HEK293 (cell line): ENCODE data around the gene THEM4.

ENCODE experiments used
- CTCF ChIA-PET: fragments of 350-600 bp; formaldehyde crosslinking; extraction: SDS; loops from one replicate; lab custom pipeline; 2021; ENCODE audit warnings: antibody characterized with exemption; lab: Yijun Ruan, JAX
- POLR2A ChIA-PET: fragments of 300-600 bp; formaldehyde crosslinking; extraction: SDS; loops from one replicate; lab custom pipeline; 2020; ENCODE audit warnings: antibody characterized with exemption, inconsistent platforms; lab: Yijun Ruan, JAX
- H3K27ac ChIP-seq: fragments of 200-500 bp; sonication (Bioruptor generic); 2 replicates; pipeline ENCODE4 v1.5.1; 2014; ENCODE audit warnings: low read depth, low read length, control low read depth, inconsistent platforms; ENCODE audit errors: extremely low read depth
- H3K36me3 ChIP-seq, 2 experiments: fragments of 200-500 bp in 1 of 2; sonication (Bioruptor generic) in 1 of 2; 1 replicate in 1 of 2; 2 replicates in 1 of 2; pipeline ENCODE4 v1.5.1; 2014 to 2017; ENCODE audit warnings: inconsistent platforms in 2 of 2, low read length in 2 of 2; ENCODE audit not compliant: control insufficient read depth in 2 of 2, insufficient read depth in 1 of 2
- H3K4me1 ChIP-seq: fragments of 200-500 bp; sonication (Bioruptor generic); 2 replicates; pipeline ENCODE4 v1.5.1; 2014; ENCODE audit warnings: mild to moderate bottlenecking, low read length, inconsistent platforms; ENCODE audit not compliant: control insufficient read depth, insufficient read depth
- H3K4me3 ChIP-seq: 2 replicates; pipeline ENCODE4 v1.5.1; 2011; ENCODE audit warnings: low read depth, mild to moderate bottlenecking, control low read depth, low read length, moderate library complexity
- H3K9me3 ChIP-seq: fragments of 200-500 bp; sonication (Bioruptor generic); 2 replicates; pipeline ENCODE4 v1.5.1; 2014; ENCODE audit warnings: low read depth, low read length, inconsistent platforms; ENCODE audit not compliant: control insufficient read depth, insufficient read depth
- GLIS1 ChIP-seq: fragments of 450-650 bp; formaldehyde crosslinking; IDR thresholded peaks from 2 replicates; pipeline ENCODE4 v1.5.1; 2016; ENCODE audit warnings: missing biosample characterization, missing genetic modification characterization
- GLIS2 ChIP-seq: fragments of 450-650 bp; formaldehyde crosslinking; IDR thresholded peaks from 2 replicates; pipeline ENCODE4 v1.5.1; 2016; ENCODE audit warnings: missing biosample characterization, missing genetic modification characterization
- KLF10 ChIP-seq: fragments of 450-650 bp; IDR thresholded peaks from 2 replicates; pipeline ENCODE4 v1.5.1; 2018; ENCODE audit warnings: missing biosample characterization, mild to moderate bottlenecking, missing genetic modification characterization
- KLF16 ChIP-seq: fragments of 450-650 bp; formaldehyde crosslinking; IDR thresholded peaks from 2 replicates; pipeline ENCODE4 v1.5.1; 2017; ENCODE audit warnings: missing biosample characterization, missing genetic modification characterization
- KLF7 ChIP-seq: fragments of 450-650 bp; formaldehyde crosslinking; IDR thresholded peaks from 2 replicates; pipeline ENCODE4 v1.5.1; 2016; ENCODE audit warnings: missing biosample characterization, missing genetic modification characterization, borderline replicate concordance
- ZBTB8A ChIP-seq: fragments of 450-650 bp; formaldehyde crosslinking; IDR thresholded peaks from 2 replicates; pipeline ENCODE4 v1.5.1; 2016; ENCODE audit warnings: missing biosample characterization, missing genetic modification characterization
- ZFHX2 ChIP-seq: fragments of 450-650 bp; formaldehyde crosslinking; conservative IDR thresholded peaks from 2 replicates; pipeline ENCODE4 v1.5.1; 2016; ENCODE audit warnings: missing biosample characterization, missing genetic modification characterization
- ZNF2 ChIP-seq: fragments of 450-650 bp; formaldehyde crosslinking; IDR thresholded peaks from 2 replicates; pipeline ENCODE4 v1.5.1; 2016; ENCODE audit warnings: missing biosample characterization, missing genetic modification characterization
- ZNF341 ChIP-seq: fragments of 450-650 bp; formaldehyde crosslinking; IDR thresholded peaks from 2 replicates; pipeline ENCODE4; 2016; ENCODE audit warnings: low read depth, missing biosample characterization, missing genetic modification characterization
- ZNF544 ChIP-seq: fragments of 450-650 bp; formaldehyde crosslinking; IDR thresholded peaks from 2 replicates; pipeline ENCODE4 v1.5.0; 2017; ENCODE audit warnings: missing biosample characterization, missing genetic modification characterization
- ZNF555 ChIP-seq: fragments of 450-650 bp; formaldehyde crosslinking; conservative IDR thresholded peaks from 2 replicates; pipeline ENCODE4 v1.5.1; 2017; ENCODE audit warnings: missing biosample characterization, mild to moderate bottlenecking, missing genetic modification characterization, inconsistent platforms
- ZNF660 ChIP-seq: fragments of 450-650 bp; IDR thresholded peaks from 2 replicates; pipeline ENCODE4 v1.5.1; 2018; ENCODE audit warnings: missing biosample characterization, mild to moderate bottlenecking, missing genetic modification characterization
- TF ChIP-seq, protein P1 (sequence below): fragments of 450-650 bp; IDR thresholded peaks from 2 replicates; pipeline ENCODE4 v1.5.1; 2018; ENCODE audit warnings: missing biosample characterization, mild to moderate bottlenecking, missing genetic modification characterization
- TF ChIP-seq, protein P2 (sequence below): fragments of 450-650 bp; formaldehyde crosslinking; IDR thresholded peaks from 2 replicates; pipeline ENCODE4 v1.5.1; 2016; ENCODE audit warnings: missing biosample characterization, missing genetic modification characterization
- TF ChIP-seq, protein P3 (sequence below): fragments of 450-650 bp; formaldehyde crosslinking; IDR thresholded peaks from 2 replicates; pipeline ENCODE4 v1.5.1; 2016; ENCODE audit warnings: missing biosample characterization, missing genetic modification characterization
- TF ChIP-seq, protein P4 (sequence below): fragments of 450-650 bp; formaldehyde crosslinking; IDR thresholded peaks from 2 replicates; pipeline ENCODE4 v1.5.1; 2016; ENCODE audit warnings: missing biosample characterization, missing genetic modification characterization
- TF ChIP-seq, protein P5 (sequence below): fragments of 450-650 bp; formaldehyde crosslinking; IDR thresholded peaks from 2 replicates; pipeline ENCODE4 v1.5.1; 2016; ENCODE audit warnings: missing biosample characterization, missing genetic modification characterization
- TF ChIP-seq, protein P6 (sequence below): fragments of 450-650 bp; formaldehyde crosslinking; IDR thresholded peaks from 2 replicates; pipeline ENCODE4 v1.5.1; 2017; ENCODE audit warnings: missing biosample characterization, missing genetic modification characterization
- TF ChIP-seq, protein P7 (sequence below): sonication (generic); formaldehyde crosslinking; IDR thresholded peaks from 2 replicates; pipeline ENCODE4 v1.8.1; 2022; ENCODE audit warnings: mild to moderate bottlenecking, moderate library complexity, missing genetic modification reagents
- TF ChIP-seq, protein P8 (sequence below): fragments of 450-650 bp; formaldehyde crosslinking; IDR thresholded peaks from 2 replicates; pipeline ENCODE4 v1.5.1; 2017; ENCODE audit warnings: missing biosample characterization, missing genetic modification characterization

Gene THEM4

DNA sequence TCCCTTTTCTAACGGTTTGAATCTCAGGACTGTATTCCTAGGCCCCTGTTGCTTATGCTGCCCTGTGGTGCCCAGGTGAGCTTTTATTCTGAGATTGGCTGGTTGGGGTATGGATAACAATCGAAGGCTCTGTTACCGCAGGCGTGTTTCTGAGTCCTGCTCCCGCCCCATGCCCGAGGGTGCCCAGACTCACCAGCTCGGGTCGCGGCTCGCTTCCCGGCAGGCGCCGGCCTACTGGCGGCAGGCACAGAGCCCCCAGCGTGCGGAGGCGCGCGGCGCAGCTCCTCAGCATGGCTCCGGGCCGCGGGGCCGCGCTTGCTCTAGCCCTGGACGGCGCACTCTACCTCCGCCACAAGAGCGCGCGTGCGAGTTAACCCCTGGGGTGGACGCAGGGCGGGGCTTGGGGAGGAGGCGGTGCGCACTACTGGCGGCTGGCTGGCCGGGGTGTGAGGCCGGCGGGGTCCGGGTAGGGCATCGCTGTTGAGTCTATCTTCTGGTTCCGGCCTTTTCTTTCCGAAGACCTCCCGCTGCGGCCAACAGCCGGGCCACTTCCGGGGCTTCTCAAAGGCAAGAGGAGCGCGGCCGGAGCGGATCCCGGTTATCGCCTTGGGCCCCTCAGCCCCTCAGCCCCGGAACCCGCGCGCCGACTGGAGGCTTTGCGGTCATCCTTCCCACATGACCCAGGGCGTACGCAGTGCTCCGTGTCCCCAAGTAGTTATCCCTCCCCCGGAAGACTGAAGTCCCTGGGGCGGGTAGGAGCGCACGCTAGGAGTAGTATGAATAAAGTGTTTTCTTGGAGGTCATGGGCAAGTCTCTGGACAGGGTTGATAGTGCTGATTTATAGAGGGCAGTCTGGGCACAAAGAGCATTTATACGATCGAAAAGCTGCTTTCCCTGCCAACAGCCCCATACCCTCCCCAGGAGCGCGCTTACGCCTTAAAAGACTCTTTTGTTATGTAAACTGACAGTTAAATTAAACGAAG is at the start of gene THEM4:
THEM4 (minus strand) TSS at position 345 of the 983 bp plus-strand sequence; CDS start at position 292, 53 bp downstream.
- Histone ChIP-seq H3K9me3 (no peaks in the 10 kb centered on the region), H3K27ac (peak within 1 kb of the TSS; percentile 35), H3K36me3 (peaks cover 0 to 21% of the 10 kb centered on the region in 2 experiments; a peak in 1 of 3 replicates), H3K4me3 (peak within 1 kb of the TSS; percentile 58), H3K4me1 (no peaks in the 10 kb centered on the region)
- ChIA-PET POLR2A (interaction anchor here (0.6 to 1.1 kb wide), 7 partner anchors 10 to 94 kb away, joined by 3 to 4 read pairs (median 3); no protein-coding TSS in a partner anchor), CTCF (interaction anchor here (0.6 to 2.5 kb wide), 9 partner anchors 10 to 106 kb away, joined by 3 to 12 read pairs (median 3); no protein-coding TSS in a partner anchor)
- TF ChIP-seq, protein P1, sequence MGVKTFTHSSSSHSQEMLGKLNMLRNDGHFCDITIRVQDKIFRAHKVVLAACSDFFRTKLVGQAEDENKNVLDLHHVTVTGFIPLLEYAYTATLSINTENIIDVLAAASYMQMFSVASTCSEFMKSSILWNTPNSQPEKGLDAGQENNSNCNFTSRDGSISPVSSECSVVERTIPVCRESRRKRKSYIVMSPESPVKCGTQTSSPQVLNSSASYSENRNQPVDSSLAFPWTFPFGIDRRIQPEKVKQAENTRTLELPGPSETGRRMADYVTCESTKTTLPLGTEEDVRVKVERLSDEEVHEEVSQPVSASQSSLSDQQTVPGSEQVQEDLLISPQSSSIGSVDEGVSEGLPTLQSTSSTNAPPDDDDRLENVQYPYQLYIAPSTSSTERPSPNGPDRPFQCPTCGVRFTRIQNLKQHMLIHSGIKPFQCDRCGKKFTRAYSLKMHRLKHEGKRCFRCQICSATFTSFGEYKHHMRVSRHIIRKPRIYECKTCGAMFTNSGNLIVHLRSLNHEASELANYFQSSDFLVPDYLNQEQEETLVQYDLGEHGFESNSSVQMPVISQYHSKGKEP (tag by site-specific recombination) = peak; percentile 3; the same call in 1 of the 2 replicates
- TF ChIP-seq, protein P2, sequence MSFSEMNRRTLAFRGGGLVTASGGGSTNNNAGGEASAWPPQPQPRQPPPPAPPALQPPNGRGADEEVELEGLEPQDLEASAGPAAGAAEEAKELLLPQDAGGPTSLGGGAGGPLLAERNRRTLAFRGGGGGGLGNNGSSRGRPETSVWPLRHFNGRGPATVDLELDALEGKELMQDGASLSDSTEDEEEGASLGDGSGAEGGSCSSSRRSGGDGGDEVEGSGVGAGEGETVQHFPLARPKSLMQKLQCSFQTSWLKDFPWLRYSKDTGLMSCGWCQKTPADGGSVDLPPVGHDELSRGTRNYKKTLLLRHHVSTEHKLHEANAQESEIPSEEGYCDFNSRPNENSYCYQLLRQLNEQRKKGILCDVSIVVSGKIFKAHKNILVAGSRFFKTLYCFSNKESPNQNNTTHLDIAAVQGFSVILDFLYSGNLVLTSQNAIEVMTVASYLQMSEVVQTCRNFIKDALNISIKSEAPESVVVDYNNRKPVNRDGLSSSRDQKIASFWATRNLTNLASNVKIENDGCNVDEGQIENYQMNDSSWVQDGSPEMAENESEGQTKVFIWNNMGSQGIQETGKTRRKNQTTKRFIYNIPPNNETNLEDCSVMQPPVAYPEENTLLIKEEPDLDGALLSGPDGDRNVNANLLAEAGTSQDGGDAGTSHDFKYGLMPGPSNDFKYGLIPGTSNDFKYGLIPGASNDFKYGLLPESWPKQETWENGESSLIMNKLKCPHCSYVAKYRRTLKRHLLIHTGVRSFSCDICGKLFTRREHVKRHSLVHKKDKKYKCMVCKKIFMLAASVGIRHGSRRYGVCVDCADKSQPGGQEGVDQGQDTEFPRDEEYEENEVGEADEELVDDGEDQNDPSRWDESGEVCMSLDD (tag by site-specific recombination) = peak; percentile 41; the same call in 1 of the 2 replicates
- TF ChIP-seq KLF7 (tag by site-specific recombination) (peak; percentile 66; the same call in 1 of the 2 replicates), KLF10 (tag by site-specific recombination) (peak; percentile 61), ZNF555 (tag by site-specific recombination) (no peak), ZNF660 (tag by site-specific recombination) (peak; percentile 95), ZNF544 (tag by site-specific recombination) (no peak), ZFHX2 (tag by site-specific recombination) (peak; percentile 50; the same call in 1 of the 2 replicates), ZBTB8A (tag by site-specific recombination) (peak; percentile 88), KLF16 (peak; percentile 84), GLIS2 (peak; percentile 92), ZNF341 (peak; percentile 96), GLIS1 (tag by site-specific recombination) (peak; percentile 95), ZNF2 (tag by site-specific recombination) (peak; percentile 53; the same call in 1 of the 2 replicates)
- TF ChIP-seq, protein P3, sequence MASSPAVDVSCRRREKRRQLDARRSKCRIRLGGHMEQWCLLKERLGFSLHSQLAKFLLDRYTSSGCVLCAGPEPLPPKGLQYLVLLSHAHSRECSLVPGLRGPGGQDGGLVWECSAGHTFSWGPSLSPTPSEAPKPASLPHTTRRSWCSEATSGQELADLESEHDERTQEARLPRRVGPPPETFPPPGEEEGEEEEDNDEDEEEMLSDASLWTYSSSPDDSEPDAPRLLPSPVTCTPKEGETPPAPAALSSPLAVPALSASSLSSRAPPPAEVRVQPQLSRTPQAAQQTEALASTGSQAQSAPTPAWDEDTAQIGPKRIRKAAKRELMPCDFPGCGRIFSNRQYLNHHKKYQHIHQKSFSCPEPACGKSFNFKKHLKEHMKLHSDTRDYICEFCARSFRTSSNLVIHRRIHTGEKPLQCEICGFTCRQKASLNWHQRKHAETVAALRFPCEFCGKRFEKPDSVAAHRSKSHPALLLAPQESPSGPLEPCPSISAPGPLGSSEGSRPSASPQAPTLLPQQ (tag by site-specific recombination) = peak; percentile 89
- TF ChIP-seq, protein P4, sequence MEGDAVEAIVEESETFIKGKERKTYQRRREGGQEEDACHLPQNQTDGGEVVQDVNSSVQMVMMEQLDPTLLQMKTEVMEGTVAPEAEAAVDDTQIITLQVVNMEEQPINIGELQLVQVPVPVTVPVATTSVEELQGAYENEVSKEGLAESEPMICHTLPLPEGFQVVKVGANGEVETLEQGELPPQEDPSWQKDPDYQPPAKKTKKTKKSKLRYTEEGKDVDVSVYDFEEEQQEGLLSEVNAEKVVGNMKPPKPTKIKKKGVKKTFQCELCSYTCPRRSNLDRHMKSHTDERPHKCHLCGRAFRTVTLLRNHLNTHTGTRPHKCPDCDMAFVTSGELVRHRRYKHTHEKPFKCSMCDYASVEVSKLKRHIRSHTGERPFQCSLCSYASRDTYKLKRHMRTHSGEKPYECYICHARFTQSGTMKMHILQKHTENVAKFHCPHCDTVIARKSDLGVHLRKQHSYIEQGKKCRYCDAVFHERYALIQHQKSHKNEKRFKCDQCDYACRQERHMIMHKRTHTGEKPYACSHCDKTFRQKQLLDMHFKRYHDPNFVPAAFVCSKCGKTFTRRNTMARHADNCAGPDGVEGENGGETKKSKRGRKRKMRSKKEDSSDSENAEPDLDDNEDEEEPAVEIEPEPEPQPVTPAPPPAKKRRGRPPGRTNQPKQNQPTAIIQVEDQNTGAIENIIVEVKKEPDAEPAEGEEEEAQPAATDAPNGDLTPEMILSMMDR (tag by site-specific recombination) = peak; percentile 82
- TF ChIP-seq, protein P5, sequence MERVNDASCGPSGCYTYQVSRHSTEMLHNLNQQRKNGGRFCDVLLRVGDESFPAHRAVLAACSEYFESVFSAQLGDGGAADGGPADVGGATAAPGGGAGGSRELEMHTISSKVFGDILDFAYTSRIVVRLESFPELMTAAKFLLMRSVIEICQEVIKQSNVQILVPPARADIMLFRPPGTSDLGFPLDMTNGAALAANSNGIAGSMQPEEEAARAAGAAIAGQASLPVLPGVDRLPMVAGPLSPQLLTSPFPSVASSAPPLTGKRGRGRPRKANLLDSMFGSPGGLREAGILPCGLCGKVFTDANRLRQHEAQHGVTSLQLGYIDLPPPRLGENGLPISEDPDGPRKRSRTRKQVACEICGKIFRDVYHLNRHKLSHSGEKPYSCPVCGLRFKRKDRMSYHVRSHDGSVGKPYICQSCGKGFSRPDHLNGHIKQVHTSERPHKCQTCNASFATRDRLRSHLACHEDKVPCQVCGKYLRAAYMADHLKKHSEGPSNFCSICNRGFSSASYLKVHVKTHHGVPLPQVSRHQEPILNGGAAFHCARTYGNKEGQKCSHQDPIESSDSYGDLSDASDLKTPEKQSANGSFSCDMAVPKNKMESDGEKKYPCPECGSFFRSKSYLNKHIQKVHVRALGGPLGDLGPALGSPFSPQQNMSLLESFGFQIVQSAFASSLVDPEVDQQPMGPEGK (tag by site-specific recombination) = peak; percentile 86
- TF ChIP-seq, protein P6, sequence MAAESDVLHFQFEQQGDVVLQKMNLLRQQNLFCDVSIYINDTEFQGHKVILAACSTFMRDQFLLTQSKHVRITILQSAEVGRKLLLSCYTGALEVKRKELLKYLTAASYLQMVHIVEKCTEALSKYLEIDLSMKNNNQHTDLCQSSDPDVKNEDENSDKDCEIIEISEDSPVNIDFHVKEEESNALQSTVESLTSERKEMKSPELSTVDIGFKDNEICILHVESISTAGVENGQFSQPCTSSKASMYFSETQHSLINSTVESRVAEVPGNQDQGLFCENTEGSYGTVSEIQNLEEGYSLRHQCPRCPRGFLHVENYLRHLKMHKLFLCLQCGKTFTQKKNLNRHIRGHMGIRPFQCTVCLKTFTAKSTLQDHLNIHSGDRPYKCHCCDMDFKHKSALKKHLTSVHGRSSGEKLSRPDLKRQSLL (tag by site-specific recombination) = peak; percentile 59
- TF ChIP-seq, protein P7, sequence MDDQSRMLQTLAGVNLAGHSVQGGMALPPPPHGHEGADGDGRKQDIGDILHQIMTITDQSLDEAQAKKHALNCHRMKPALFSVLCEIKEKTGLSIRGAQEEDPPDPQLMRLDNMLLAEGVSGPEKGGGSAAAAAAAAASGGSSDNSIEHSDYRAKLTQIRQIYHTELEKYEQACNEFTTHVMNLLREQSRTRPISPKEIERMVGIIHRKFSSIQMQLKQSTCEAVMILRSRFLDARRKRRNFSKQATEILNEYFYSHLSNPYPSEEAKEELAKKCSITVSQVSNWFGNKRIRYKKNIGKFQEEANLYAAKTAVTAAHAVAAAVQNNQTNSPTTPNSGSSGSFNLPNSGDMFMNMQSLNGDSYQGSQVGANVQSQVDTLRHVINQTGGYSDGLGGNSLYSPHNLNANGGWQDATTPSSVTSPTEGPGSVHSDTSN (CRISPR knock-in tag) = peak; percentile 74; the same call in 1 of the 2 replicates
- TF ChIP-seq, protein P8, sequence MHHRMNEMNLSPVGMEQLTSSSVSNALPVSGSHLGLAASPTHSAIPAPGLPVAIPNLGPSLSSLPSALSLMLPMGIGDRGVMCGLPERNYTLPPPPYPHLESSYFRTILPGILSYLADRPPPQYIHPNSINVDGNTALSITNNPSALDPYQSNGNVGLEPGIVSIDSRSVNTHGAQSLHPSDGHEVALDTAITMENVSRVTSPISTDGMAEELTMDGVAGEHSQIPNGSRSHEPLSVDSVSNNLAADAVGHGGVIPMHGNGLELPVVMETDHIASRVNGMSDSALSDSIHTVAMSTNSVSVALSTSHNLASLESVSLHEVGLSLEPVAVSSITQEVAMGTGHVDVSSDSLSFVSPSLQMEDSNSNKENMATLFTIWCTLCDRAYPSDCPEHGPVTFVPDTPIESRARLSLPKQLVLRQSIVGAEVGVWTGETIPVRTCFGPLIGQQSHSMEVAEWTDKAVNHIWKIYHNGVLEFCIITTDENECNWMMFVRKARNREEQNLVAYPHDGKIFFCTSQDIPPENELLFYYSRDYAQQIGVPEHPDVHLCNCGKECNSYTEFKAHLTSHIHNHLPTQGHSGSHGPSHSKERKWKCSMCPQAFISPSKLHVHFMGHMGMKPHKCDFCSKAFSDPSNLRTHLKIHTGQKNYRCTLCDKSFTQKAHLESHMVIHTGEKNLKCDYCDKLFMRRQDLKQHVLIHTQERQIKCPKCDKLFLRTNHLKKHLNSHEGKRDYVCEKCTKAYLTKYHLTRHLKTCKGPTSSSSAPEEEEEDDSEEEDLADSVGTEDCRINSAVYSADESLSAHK (tag by site-specific recombination) = peak; percentile 23; the same call in 1 of the 2 replicates
